Upper lobe of right lung (tissue), 1 donor: Measurements from ENCODE around the gene HDAC4. TPM values are rescaled to one million over a fixed set of nuclear protein-coding genes. Genes with fewer than 3 reads are reported as not detected.
A peak's percentile ranks its signal among the peaks of the same experiment; 100 is the strongest.

Experiments
- ATAC-seq: fragments of 200-7000 bp; cut with Tn5 transposase; one replicate; pipeline ENCODE4 v1.9.1; 2020; ENCODE audit warnings: mild to moderate bottlenecking, moderate library complexity
- DNase-seq: peaks from one replicate; pipeline ENCODE4 v3.0.0-alpha.2; 2020
- H3K27ac ChIP-seq: fragments of 200-600 bp; one replicate; pipeline ENCODE4 v1.8.0; 2022
- H3K27me3 ChIP-seq: fragments of 200-600 bp; one replicate; pipeline ENCODE4 v1.8.0; 2022; ENCODE audit warnings: mild to moderate bottlenecking
- H3K36me3 ChIP-seq: fragments of 200-600 bp; one replicate; pipeline ENCODE4 v1.8.0; 2022
- H3K4me1 ChIP-seq: fragments of 200-600 bp; one replicate; pipeline ENCODE4 v1.8.0; 2022
- H3K4me3 ChIP-seq: fragments of 200-600 bp; one replicate; pipeline ENCODE4 v1.8.0; 2022; ENCODE audit warnings: mild to moderate bottlenecking
- H3K9me3 ChIP-seq: fragments of 200-600 bp; one replicate; pipeline ENCODE4 v1.8.0; 2022
- intact Hi-C: fragments of 100-400 bp; cut with DNase I; formaldehyde crosslinking; loops from one replicate; pipeline ENCODE4 v1.11.0; 2022
- total RNA-seq: library from RNA; stranded (reverse); fragmentation: NEBNext Ultra II Directional; extraction: Animal tissue kit (Norgen Biotek cat#: 25700); gene quantifications from one replicate; pipeline ENCODE4 v1.2.1, GENCODE V29; 2021
- TF ChIP-seq, protein P1 (sequence below): fragments of 200-600 bp; IDR thresholded peaks from one replicate; pipeline ENCODE4 v1.8.0; 2022; ENCODE audit warnings: antibody characterized with exemption
- donor health status: DM: no; HTN: yes; CAD: no; lungs with severe emphysema.

Gene HDAC4
- total RNA-seq, 1 donor from 2014 or later: 44.1 TPM

GRCh38 chr2:239296020-239296932 lies 104.5 kb downstream of the HDAC4 start:
- no peaks in the 10 kb centered on the region for H3K36me3 ChIP-seq
- H3K4me3 ChIP-seq: no peak overlapping the region
- ATAC-seq: no peak
- peaks cover 17% of the 10 kb centered on the region for H3K4me1 ChIP-seq
- TF ChIP-seq, protein P1, sequence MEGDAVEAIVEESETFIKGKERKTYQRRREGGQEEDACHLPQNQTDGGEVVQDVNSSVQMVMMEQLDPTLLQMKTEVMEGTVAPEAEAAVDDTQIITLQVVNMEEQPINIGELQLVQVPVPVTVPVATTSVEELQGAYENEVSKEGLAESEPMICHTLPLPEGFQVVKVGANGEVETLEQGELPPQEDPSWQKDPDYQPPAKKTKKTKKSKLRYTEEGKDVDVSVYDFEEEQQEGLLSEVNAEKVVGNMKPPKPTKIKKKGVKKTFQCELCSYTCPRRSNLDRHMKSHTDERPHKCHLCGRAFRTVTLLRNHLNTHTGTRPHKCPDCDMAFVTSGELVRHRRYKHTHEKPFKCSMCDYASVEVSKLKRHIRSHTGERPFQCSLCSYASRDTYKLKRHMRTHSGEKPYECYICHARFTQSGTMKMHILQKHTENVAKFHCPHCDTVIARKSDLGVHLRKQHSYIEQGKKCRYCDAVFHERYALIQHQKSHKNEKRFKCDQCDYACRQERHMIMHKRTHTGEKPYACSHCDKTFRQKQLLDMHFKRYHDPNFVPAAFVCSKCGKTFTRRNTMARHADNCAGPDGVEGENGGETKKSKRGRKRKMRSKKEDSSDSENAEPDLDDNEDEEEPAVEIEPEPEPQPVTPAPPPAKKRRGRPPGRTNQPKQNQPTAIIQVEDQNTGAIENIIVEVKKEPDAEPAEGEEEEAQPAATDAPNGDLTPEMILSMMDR: no peak
- intact Hi-C loops: no loop called here
- no peak overlapping the region for H3K27ac ChIP-seq
- no peaks in the 10 kb centered on the region for H3K9me3 ChIP-seq
- peak; percentile 46 for DNase-seq
- no peaks in the 10 kb centered on the region for H3K27me3 ChIP-seq

GRCh38 chr2:239295377-239296019 lies 105.3 kb downstream of the HDAC4 start:
- TF ChIP-seq, protein P1: no peak
- Histone ChIP-seq H3K27ac (no peak overlapping the region), H3K4me1 (peaks cover 17% of the 10 kb centered on the region), H3K4me3 (no peak overlapping the region), H3K36me3 (no peaks in the 10 kb centered on the region), H3K9me3 (no peaks in the 10 kb centered on the region), H3K27me3 (no peaks in the 10 kb centered on the region)
- ATAC-seq (no peak), DNase-seq (no peak)
- intact Hi-C loops: no loop called here

- intact Hi-C loops: no loop called here
- no peak for DNase-seq
- no peaks in the 10 kb centered on the region for H3K27me3 ChIP-seq
- H3K36me3 ChIP-seq: no peaks in the 10 kb centered on the region
- H3K27ac ChIP-seq: no peak overlapping the region
- no peak for ATAC-seq
- no peak overlapping the region for H3K4me3 ChIP-seq
- peaks cover 21% of the 10 kb centered on the region for H3K4me1 ChIP-seq
- TF ChIP-seq, protein P1: no peak
- no peaks in the 10 kb centered on the region for H3K9me3 ChIP-seq
Measured at GRCh38 chr2:239294571-239295054, 106.2 kb downstream of the HDAC4 start.

- Histone ChIP-seq H3K36me3 (no peaks in the 10 kb centered on the region), H3K9me3 (no peaks in the 10 kb centered on the region), H3K4me3 (no peak overlapping the region), H3K27ac (no peak overlapping the region), H3K4me1 (peaks cover 24% of the 10 kb centered on the region), H3K27me3 (no peaks in the 10 kb centered on the region)
- intact Hi-C loops: no loop called here
- TF ChIP-seq, protein P1: no peak
- no peak for DNase-seq
- ATAC-seq: peak; percentile 44
Measured at GRCh38 chr2:239293775-239294430, 106.9 kb downstream of the HDAC4 start.

DNA sequence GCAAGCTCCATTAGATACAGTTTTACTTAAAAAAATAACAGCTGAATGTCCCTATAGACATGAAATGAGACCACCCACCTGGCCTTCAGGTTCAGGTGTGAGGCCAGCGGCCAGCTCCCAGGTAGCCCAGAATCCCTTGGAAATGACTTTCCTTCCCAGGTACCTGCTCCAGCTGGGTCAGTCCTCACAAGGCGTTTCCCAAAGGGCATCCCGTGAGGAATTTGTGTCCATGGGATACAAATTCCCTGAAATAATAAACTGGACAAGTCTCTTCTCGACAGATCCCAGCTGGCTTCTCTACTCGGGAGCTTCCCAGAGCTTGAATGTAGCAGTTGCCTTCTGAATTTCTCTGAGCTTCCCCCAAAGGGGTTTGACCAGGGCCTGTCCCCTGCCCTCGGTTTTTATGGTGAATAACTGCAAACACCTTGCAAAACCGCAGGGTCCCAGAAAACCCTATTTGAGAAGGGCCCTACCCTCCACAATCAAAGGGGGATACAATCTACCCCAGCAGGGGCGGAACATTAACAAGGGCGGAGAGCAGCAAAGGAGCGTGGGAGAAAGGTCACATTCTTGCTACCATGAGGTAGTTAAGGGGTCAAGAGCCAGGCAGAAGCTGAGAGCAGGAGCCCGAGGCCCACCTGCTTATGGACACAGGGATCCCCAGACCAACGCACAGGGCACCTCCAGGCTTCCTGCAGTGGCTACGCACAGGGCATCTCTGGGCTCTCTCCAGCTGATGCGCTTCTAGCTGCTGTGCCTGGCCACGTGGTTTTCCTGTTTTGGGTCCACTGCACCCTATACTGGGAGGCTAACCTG lies 107.7 kb downstream of the HDAC4 start:
- DNase-seq: peak; percentile 57
- no peak overlapping the region for H3K4me3 ChIP-seq
- TF ChIP-seq, protein P1: no peak
- no peak overlapping the region for H3K27ac ChIP-seq
- H3K27me3 ChIP-seq: no peaks in the 10 kb centered on the region
- H3K4me1 ChIP-seq: peaks cover 27% of the 10 kb centered on the region
- H3K36me3 ChIP-seq: no peaks in the 10 kb centered on the region
- intact Hi-C loops: no loop called here
- ATAC-seq: peak; percentile 14
- no peaks in the 10 kb centered on the region for H3K9me3 ChIP-seq
